Hepatocyte (in vitro differentiated cells): ENCODE data around the gene SSH3. TPM values are rescaled to one million over a fixed set of nuclear protein-coding genes. Genes with fewer than 3 reads are reported as not detected.

Source experiments
- DNase-seq: peaks from one replicate; pipeline ENCODE4 v3.0.0-alpha.2; 2016; ENCODE audit warnings: low spot score
- H2AFZ ChIP-seq: fragments of 200-600 bp; sonication (generic); 2 replicates; pipeline ENCODE4 v1.6.0; 2016; ENCODE audit warnings: antibody characterized with exemption, mild to moderate bottlenecking
- H3K27ac ChIP-seq: fragments of 200-600 bp; sonication (generic); 2 replicates; pipeline ENCODE4 v1.5.1; 2016; ENCODE audit warnings: mild to moderate bottlenecking
- H3K27me3 ChIP-seq: fragments of 200-600 bp; sonication (generic); 2 replicates; pipeline ENCODE4 v1.6.1; 2016
- H3K36me3 ChIP-seq: fragments of 200-600 bp; sonication (generic); replicated peaks from 2 replicates; pipeline ENCODE4 v1.5.1; 2016; ENCODE audit warnings: low read depth; ENCODE audit not compliant: insufficient read depth
- H3K4me1 ChIP-seq: fragments of 200-600 bp; sonication (generic); 2 replicates; pipeline ENCODE4 v1.5.1; 2016; ENCODE audit warnings: mild to moderate bottlenecking, moderate library complexity; ENCODE audit not compliant: insufficient read depth
- H3K4me2 ChIP-seq: fragments of 200-600 bp; sonication (generic); 2 replicates; pipeline ENCODE4 v1.6.0; 2016
- H3K4me3 ChIP-seq: fragments of 200-600 bp; sonication (generic); 2 replicates; pipeline ENCODE4 v1.5.1; 2016; ENCODE audit warnings: mild to moderate bottlenecking
- H3K79me2 ChIP-seq: fragments of 200-600 bp; sonication (generic); 2 replicates; pipeline ENCODE4 v1.6.0; 2017; ENCODE audit warnings: mild to moderate bottlenecking
- H3K9me2 ChIP-seq: fragments of 200-600 bp; sonication (generic); replicated peaks from 2 replicates; pipeline ENCODE4 v1.6.0; 2017; ENCODE audit warnings: mild to moderate bottlenecking; ENCODE audit not compliant: insufficient read depth
- H3K9me3 ChIP-seq: fragments of 200-600 bp; sonication (generic); 2 replicates; pipeline ENCODE4 v1.5.1; 2016; ENCODE audit warnings: low read depth, mild to moderate bottlenecking
- H4K20me1 ChIP-seq: fragments of 200-600 bp; sonication (generic); 2 replicates; pipeline ENCODE4 v1.6.0; 2016; ENCODE audit warnings: mild to moderate bottlenecking; ENCODE audit not compliant: insufficient read depth, poor library complexity, severe bottlenecking
- EZH2 ChIP-seq: fragments of 200-600 bp; sonication (generic); IDR thresholded peaks from 2 replicates; pipeline ENCODE4 v1.6.1; 2016; ENCODE audit warnings: antibody characterized with exemption, mild to moderate bottlenecking, borderline replicate concordance
- EZH2phosphoT487 ChIP-seq: fragments of 200-600 bp; sonication (generic); IDR thresholded peaks from one replicate; pipeline ENCODE4 v1.6.1; 2018; ENCODE audit warnings: antibody characterized with exemption, mild to moderate bottlenecking, low read depth, moderate library complexity; ENCODE audit not compliant: unreplicated experiment, severe bottlenecking
- WGBS: methylation state at CpG from one replicate; pipeline ENCODE4 v1.1.6; 2016; ENCODE audit warnings: low lambda C conversion rate; ENCODE audit errors: missing lambda C conversion rate; 5-methylcytosine and 5-hydroxymethylcytosine counted together
- polyA plus RNA-seq: library from polyadenylated mRNA; unstranded; fragments of >200 nt; fragmentation: Nextera tagmentation; extraction: Ambion mirVana; gene quantifications from 2 replicates; pipeline ENCODE4 v1.2.1, GENCODE V29; 2016
- total RNA-seq: library from RNA; depleted of rRNA; stranded (reverse); fragments of >200 nt; gene quantifications from 2 replicates; pipeline ENCODE4 v1.2.3, GENCODE V29; 2014
- TF ChIP-seq, protein P1 (sequence below): fragments of 200-600 bp; sonication (generic); IDR thresholded peaks from 2 replicates; pipeline ENCODE4 v1.5.1; 2016; ENCODE audit warnings: antibody characterized with exemption, mild to moderate bottlenecking; ENCODE audit not compliant: poor library complexity

SSH3 gene
- total and polyA plus RNA-seq, 2 experiments from 2014 or later, result 29.7 to 49.5 TPM

DNA sequence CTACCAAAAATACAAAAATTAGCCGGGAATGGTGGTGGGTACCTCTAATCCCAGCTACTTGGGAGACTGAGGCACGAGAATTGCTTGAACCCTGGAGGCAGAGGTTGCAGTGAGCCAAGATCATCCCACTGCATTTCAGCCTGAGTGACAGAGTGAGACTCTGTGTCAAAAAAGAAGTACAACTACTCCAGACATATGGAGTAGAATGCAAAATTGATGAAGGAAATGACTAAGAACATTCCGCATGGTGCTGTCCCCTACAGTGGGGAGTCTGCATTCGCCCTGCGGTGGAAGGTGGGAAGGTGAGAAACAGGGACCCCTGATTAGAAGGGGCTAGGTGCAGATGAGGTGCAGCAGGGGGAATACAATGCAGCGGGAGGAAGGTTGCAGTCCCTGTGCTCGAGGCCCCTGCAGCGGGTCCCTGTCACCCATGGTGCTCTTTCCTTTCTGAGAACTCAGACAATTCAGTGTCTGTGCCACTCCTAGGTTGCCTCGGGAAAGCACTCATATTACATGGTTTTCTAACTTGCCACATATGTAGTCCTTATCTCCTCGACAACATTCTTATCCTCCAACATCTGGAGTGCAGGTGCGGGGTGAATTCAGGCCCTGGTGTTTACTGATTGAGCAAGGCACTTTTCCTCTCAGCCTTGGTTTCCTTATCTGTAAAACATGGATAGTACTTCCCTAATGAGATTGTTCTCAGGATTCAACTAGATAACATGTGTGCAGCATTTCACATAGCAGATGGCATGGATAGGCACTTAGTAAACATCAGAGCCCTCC is 44.8 kb downstream of the SSH3 start:
- Histone ChIP-seq H3K4me2 (no peak overlapping the region), H3K27me3 (no peaks in the 10 kb centered on the region), H3K36me3 (no peaks in the 10 kb centered on the region), H3K4me1 (peaks cover 27% of the 10 kb centered on the region), H3K4me3 (no peak overlapping the region), H3K27ac (peak overlapping the region; percentile 57), H3K79me2 (peaks cover 16% of the 10 kb centered on the region), H4K20me1 (no peaks in the 10 kb centered on the region), H3K9me3 (no peaks in the 10 kb centered on the region), H3K9me2 (no peaks in the 10 kb centered on the region), H2AFZ (no peak overlapping the region)
- 57% methylated on average over 11 of the region's 11 CpGs for WGBS
- TF ChIP-seq, protein P1, sequence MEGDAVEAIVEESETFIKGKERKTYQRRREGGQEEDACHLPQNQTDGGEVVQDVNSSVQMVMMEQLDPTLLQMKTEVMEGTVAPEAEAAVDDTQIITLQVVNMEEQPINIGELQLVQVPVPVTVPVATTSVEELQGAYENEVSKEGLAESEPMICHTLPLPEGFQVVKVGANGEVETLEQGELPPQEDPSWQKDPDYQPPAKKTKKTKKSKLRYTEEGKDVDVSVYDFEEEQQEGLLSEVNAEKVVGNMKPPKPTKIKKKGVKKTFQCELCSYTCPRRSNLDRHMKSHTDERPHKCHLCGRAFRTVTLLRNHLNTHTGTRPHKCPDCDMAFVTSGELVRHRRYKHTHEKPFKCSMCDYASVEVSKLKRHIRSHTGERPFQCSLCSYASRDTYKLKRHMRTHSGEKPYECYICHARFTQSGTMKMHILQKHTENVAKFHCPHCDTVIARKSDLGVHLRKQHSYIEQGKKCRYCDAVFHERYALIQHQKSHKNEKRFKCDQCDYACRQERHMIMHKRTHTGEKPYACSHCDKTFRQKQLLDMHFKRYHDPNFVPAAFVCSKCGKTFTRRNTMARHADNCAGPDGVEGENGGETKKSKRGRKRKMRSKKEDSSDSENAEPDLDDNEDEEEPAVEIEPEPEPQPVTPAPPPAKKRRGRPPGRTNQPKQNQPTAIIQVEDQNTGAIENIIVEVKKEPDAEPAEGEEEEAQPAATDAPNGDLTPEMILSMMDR, result no peak
- TF ChIP-seq EZH2, result no peak
- no peak for TF ChIP-seq EZH2phosphoT487
- DNase-seq, result peak; percentile 55

DNA sequence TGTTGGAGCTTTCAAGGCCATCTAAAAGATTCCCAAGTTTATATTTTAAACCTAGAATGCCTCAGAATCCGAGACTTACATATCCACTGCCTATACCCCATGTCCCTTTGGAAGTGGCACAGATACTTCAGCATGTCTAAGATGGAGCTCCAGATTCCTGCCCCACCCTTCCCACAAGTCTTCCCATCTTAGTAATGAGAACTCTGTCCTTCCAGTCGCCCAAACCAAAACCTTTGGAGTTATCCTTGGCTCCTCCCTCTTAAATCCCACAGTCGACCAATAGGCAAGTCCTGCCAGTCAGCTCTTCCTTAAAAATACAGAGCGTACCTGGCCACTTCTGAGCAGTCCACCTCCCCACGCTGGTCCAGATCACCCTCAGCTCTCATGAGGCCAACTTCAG is 45.7 kb downstream of the SSH3 start:
- H3K4me3 ChIP-seq, result no peak overlapping the region
- H3K36me3 ChIP-seq, result no peaks in the 10 kb centered on the region
- H3K4me2 ChIP-seq, result no peak overlapping the region
- no peaks in the 10 kb centered on the region for H3K9me2 ChIP-seq
- H3K4me1 ChIP-seq, result peaks cover 29% of the 10 kb centered on the region
- peaks cover 16% of the 10 kb centered on the region for H3K79me2 ChIP-seq
- H4K20me1 ChIP-seq, result no peaks in the 10 kb centered on the region
- TF ChIP-seq, protein P1, result no peak
- TF ChIP-seq EZH2phosphoT487 (no peak), EZH2 (no peak)
- DNase-seq, result no peak
- peak overlapping the region; percentile 57 for H3K27ac ChIP-seq
- H2AFZ ChIP-seq, result no peak overlapping the region
- no peaks in the 10 kb centered on the region for H3K27me3 ChIP-seq
- H3K9me3 ChIP-seq, result no peaks in the 10 kb centered on the region
- WGBS, result 75% methylated on average over 5 of the region's 5 CpGs

DNA sequence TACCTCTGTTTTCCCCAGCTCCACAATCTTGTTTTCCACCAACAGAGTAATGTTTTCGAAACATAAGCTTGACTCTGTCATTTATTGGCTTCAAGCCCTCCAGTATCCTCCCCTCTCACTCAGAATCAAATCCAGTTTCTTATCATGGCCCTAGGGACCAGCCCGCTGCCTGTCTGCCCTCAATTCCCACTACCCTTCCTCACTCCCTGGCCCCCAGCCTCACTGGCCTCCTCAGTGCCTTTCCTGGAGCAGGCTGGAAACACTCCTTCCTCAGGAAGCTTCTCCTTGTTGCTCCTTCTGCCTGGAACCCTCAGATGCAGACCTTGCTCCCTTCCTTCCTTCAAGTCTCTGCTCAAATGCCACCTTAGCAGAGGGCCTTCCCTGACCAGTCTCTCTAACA is 46.1 kb downstream of the SSH3 start:
- Histone ChIP-seq H3K79me2 (peaks cover 16% of the 10 kb centered on the region), H4K20me1 (no peaks in the 10 kb centered on the region), H3K4me3 (no peak overlapping the region), H2AFZ (no peak overlapping the region), H3K36me3 (no peaks in the 10 kb centered on the region), H3K27ac (no peak overlapping the region), H3K27me3 (no peaks in the 10 kb centered on the region), H3K4me1 (peaks cover 33% of the 10 kb centered on the region), H3K9me3 (no peaks in the 10 kb centered on the region), H3K9me2 (no peaks in the 10 kb centered on the region), H3K4me2 (no peak overlapping the region)
- WGBS, result 96% methylated on average over 2 of the region's 2 CpGs
- no peak for DNase-seq
- TF ChIP-seq, protein P1, result no peak
